Endothelial cell of umbilical vein (primary cell): ENCODE data around the gene RALGPS2. TPM values are rescaled to one million over a fixed set of nuclear protein-coding genes. Genes with fewer than 3 reads are reported as not detected.

ENCODE experiments used
- BruUV-seq: library from RNA; stranded (reverse); fragments of 400-500 nt; replicated peaks from 2 replicates; lab custom pipeline; 2021; lab: Mats Ljungman, UMichigan
- CTCF ChIA-PET: fragments of 300-600, 350-600 bp; sonication (Branson Sonifier 250); formaldehyde crosslinking; loops from one replicate; lab custom pipeline; 2021; ENCODE audit warnings: antibody characterized with exemption, inconsistent platforms; lab: Charles Lee
- POLR2A ChIA-PET: fragments of 300-600, 350-600 bp; sonication (Branson Sonifier 250); formaldehyde crosslinking; loops from one replicate; lab custom pipeline; 2021; ENCODE audit warnings: antibody characterized with exemption, inconsistent platforms; lab: Charles Lee
- DNase-seq: peaks from one replicate; pipeline ENCODE4 v3.0.0-alpha.2; 2011; ENCODE audit warnings: low read depth, low spot score
- FAIRE-seq: peaks from 2 replicates; lab custom pipeline; 2011; peaks lifted over from hg19 to GRCh38; lab: Jason Lieb, UNC
- H2AFZ ChIP-seq: 2 replicates; pipeline ENCODE4 v1.6.0; 2012; ENCODE audit warnings: low read depth, low read length, control low read depth, inconsistent platforms
- H3K27ac ChIP-seq: 2 replicates; pipeline ENCODE4 v1.5.1; 2011; ENCODE audit warnings: low read depth, mild to moderate bottlenecking, control low read depth, low read length, moderate library complexity; ENCODE audit not compliant: insufficient read depth
- H3K27me3 ChIP-seq, 2 experiments: 2 replicates each; pipeline versions ENCODE4 v1.6.0 to v1.6.1; 2011; ENCODE audit warnings: low read length in 2 of 2, mixed read lengths in 1 of 2; ENCODE audit not compliant: control insufficient read depth in 2 of 2, insufficient read depth in 2 of 2
- H3K36me3 ChIP-seq, 2 experiments: 2 replicates in 1 of 2; 3 replicates in 1 of 2; pipeline ENCODE4 v1.5.1; 2011; ENCODE audit warnings: low read length in 2 of 2, mild to moderate bottlenecking in 1 of 2, moderate library complexity in 1 of 2; ENCODE audit not compliant: control insufficient read depth in 2 of 2, insufficient read depth in 2 of 2; ENCODE audit errors: extremely low read depth in 1 of 2
- H3K4me1 ChIP-seq: 3 replicates; pipeline ENCODE4 v1.5.1; 2011; ENCODE audit warnings: mild to moderate bottlenecking, low read length; ENCODE audit not compliant: control insufficient read depth, insufficient read depth; ENCODE audit errors: extremely low read depth
- H3K4me2 ChIP-seq: 2 replicates; pipeline ENCODE4 v1.6.1; 2011; ENCODE audit warnings: low read length, control low read depth, mixed read lengths; ENCODE audit not compliant: insufficient read depth
- H3K4me3 ChIP-seq, 3 experiments: fragments of 200-600 bp in 1 of 3; sonication (generic), shearing (Covaris generic) in 1 of 3; replicated peaks in 1 of 3; 2 replicates each; pipeline ENCODE4 v1.5.1; 2011 to 2016; ENCODE audit warnings: control low read depth in 3 of 3, low read length in 3 of 3, mild to moderate bottlenecking in 2 of 3, inconsistent platforms in 1 of 3, low read depth in 1 of 3, moderate library complexity in 1 of 3; ENCODE audit not compliant: insufficient read depth in 1 of 3
- H3K79me2 ChIP-seq: 2 replicates; pipeline ENCODE4 v1.6.0; 2012; ENCODE audit warnings: low read length, inconsistent platforms; ENCODE audit not compliant: control insufficient read depth, insufficient read depth
- H3K9ac ChIP-seq: replicated peaks from 2 replicates; pipeline ENCODE3; 2011; ENCODE audit warnings: low read length, control low read depth; ENCODE audit not compliant: insufficient read depth; ENCODE audit errors: extremely low read depth
- H3K9me1 ChIP-seq: replicated peaks from 3 replicates; pipeline ENCODE4 v1.6.0; 2011; ENCODE audit warnings: mild to moderate bottlenecking, low read length; ENCODE audit not compliant: control insufficient read depth, insufficient read depth; ENCODE audit errors: extremely low read depth
- H3K9me3 ChIP-seq: replicated peaks from 2 replicates; pipeline ENCODE4 v1.5.1; 2012; ENCODE audit warnings: low read length, inconsistent platforms; ENCODE audit not compliant: control insufficient read depth, insufficient read depth
- H4K20me1 ChIP-seq: replicated peaks from 2 replicates; pipeline ENCODE3; 2011; ENCODE audit warnings: mild to moderate bottlenecking, low read length; ENCODE audit not compliant: control insufficient read depth, insufficient read depth; ENCODE audit errors: extremely low read depth
- CTCF ChIP-seq, 2 donors: IDR thresholded peaks; 1 replicate in 1 of 2; 2 replicates in 1 of 2; pipeline ENCODE4 v1.5.1; 2011; ENCODE audit warnings: low read length in 2 of 2, mild to moderate bottlenecking in 2 of 2, moderate library complexity in 2 of 2, control low read depth in 1 of 2, inconsistent platforms in 1 of 2, low read depth in 1 of 2; ENCODE audit not compliant: insufficient read depth in 1 of 2; ENCODE audit errors: extremely low read depth in 1 of 2
- EZH2 ChIP-seq: IDR thresholded peaks from 2 replicates; pipeline ENCODE4 v1.6.1; 2012; ENCODE audit warnings: borderline replicate concordance, low read depth, mild to moderate bottlenecking, moderate library complexity, low read length, inconsistent platforms; ENCODE audit not compliant: severe bottlenecking
- FOS ChIP-seq: IDR thresholded peaks from 2 replicates; pipeline ENCODE4 v1.6.1; 2011; ENCODE audit warnings: mild to moderate bottlenecking, low read length, moderate library complexity, borderline replicate concordance; ENCODE audit not compliant: insufficient read depth
- GATA2 ChIP-seq: IDR thresholded peaks from 2 replicates; pipeline ENCODE4 v1.7.0; 2011; ENCODE audit warnings: low read depth, mild to moderate bottlenecking, moderate library complexity, mixed read lengths, low read length; ENCODE audit not compliant: insufficient read length, insufficient read depth
- JUN ChIP-seq: IDR thresholded peaks from 2 replicates; pipeline ENCODE4 v1.6.1; 2011; ENCODE audit warnings: borderline replicate concordance, low read depth; ENCODE audit not compliant: insufficient read length, insufficient read depth
- MAX ChIP-seq: IDR thresholded peaks from 2 replicates; pipeline ENCODE4 v1.6.1; 2011; ENCODE audit not compliant: insufficient read depth, insufficient read length
- MYC ChIP-seq: IDR thresholded peaks from one replicate; pipeline ENCODE4 v1.6.1; 2011; ENCODE audit warnings: mild to moderate bottlenecking, low read depth, low read length
- POLR2A ChIP-seq: IDR thresholded peaks from 2 replicates; pipeline ENCODE4 v1.6.1; 2012; ENCODE audit warnings: low read depth, mild to moderate bottlenecking, control low read depth, low read length
- POLR2AphosphoS5 ChIP-seq: IDR thresholded peaks from 2 replicates; pipeline ENCODE4 v1.6.1; 2012; ENCODE audit warnings: low read depth, mild to moderate bottlenecking, control low read depth, low read length, moderate library complexity; ENCODE audit not compliant: insufficient read depth
- dilution Hi-C: fragments of 300-500 bp; cut with MboI; formaldehyde crosslinking; loops from one replicate; pipeline ENCODE4 v1.15.0; 2019; ENCODE audit warnings: low sequenced_read_pairs; ENCODE audit not compliant: extremely low pct_ligation_motif_present
- intact Hi-C: fragments of 100-400 bp; cut with micrococcal nuclease; formaldehyde crosslinking; loops from one replicate; pipeline ENCODE4 v1.10.0; 2022
- polyA plus RNA-seq, 4 experiments: library from polyadenylated mRNA; depleted of rRNA in 3 of 4; stranded (reverse) in 3 of 4; unstranded in 1 of 4; fragments of >200 nt; gene quantifications; 2 replicates each; pipeline versions ENCODE4 v1.2.1 to v1.2.3, GENCODE V29; 2011 to 2012; ENCODE audit warnings: missing spikeins in 1 of 4
- total RNA-seq: library from RNA; stranded (reverse); gene quantifications from 2 replicates; pipeline ENCODE4 v1.2.3, GENCODE V29; 2021

Gene RALGPS2
- total and polyA plus RNA-seq, 2 donors (not counting 3 experiments of a cell fraction or from before 2014, with no cell fraction given) = 4.6 to 27.7 TPM

DNA sequence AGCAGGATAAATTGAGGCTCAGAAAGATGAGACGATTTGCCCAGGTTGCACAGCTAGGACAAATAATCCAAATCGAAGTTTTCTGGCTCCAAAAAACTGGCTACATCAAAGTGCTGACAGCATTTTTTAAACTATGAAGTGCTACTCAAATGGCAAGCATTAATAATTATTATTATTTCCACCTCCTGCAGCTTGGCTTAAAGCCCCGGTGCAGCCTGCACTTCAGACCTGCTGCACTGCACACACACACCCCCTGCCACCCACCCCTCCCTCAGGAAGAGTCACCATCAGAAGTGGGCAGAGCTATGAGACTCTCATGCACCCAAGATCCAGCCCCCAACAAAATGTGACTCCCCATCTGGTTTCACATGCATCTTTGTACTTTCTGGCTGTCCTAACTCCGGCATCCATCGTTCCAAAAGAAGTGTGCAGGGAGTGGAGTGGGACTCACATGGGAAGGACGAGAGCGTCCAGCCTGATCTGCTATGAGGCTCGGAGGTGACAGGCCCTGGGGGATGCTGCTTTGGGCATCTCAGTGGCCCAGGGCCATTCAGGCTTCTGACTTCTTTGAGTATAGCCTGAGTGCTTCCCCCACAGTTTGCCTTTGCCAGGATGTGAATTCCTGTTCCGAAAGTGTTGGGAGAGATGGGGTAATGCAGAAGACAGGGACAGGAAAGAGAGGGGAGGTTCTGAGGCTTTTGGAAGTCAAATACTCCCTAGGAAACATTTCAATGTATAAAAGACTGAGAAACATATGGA lies 235.6 kb downstream of the RALGPS2 start:
- no peak overlapping the region for H2AFZ ChIP-seq
- BruUV-seq = no TSS peak
- dilution Hi-C loops = no loop called here
- DNase-seq (no peak), FAIRE-seq (no peak)
- ChIA-PET POLR2A (no interaction called here), CTCF (no interaction called here)
- H3K27ac ChIP-seq = no peak overlapping the region
- H3K79me2 ChIP-seq = no peaks in the 10 kb centered on the region
- H3K4me2 ChIP-seq = no peak overlapping the region
- H3K27me3 ChIP-seq = no peaks in the 10 kb centered on the region
- TF ChIP-seq EZH2 (no peak), MYC (no peak), GATA2 (no peak), MAX (no peak), POLR2A (no peak), CTCF (IDR thresholded peaks at IDR 0.05; ENCODE audit: extremely low read depth in 1 of 2, insufficient read depth in 1 of 2, low read depth in 1 of 2, low read length in 2 of 2) (no peak), POLR2AphosphoS5 (no peak), FOS (no peak), JUN (no peak)
- no peaks in the 10 kb centered on the region for H3K9me3 ChIP-seq
- H3K9ac ChIP-seq = no peak overlapping the region
- H3K9me1 ChIP-seq = no peaks in the 10 kb centered on the region
- H3K4me3 ChIP-seq = no peak overlapping the region
- no peaks in the 10 kb centered on the region for H3K4me1 ChIP-seq
- H4K20me1 ChIP-seq = no peaks in the 10 kb centered on the region
- intact Hi-C loops = no loop called here
- no peaks in the 10 kb centered on the region for H3K36me3 ChIP-seq
